Mammary epithelial cell (primary cell): ENCODE data around the gene ZBTB47.

Experiments used
- CTCF ChIP-seq, 2 donors: IDR thresholded peaks in 1 of 2; conservative IDR thresholded peaks in 1 of 2; 2 replicates each; pipeline ENCODE4 v1.5.1; 2011 to 2012; ENCODE audit warnings: inconsistent platforms in 2 of 2, low read length in 2 of 2, mild to moderate bottlenecking in 2 of 2, control low read depth in 1 of 2, low read depth in 1 of 2; ENCODE audit not compliant: insufficient read depth in 1 of 2; ENCODE audit errors: extremely low read depth in 1 of 2
- EZH2 ChIP-seq: IDR thresholded peaks from 2 replicates; pipeline ENCODE4 v1.6.1; 2012; ENCODE audit warnings: low read length, inconsistent platforms, borderline replicate concordance

GRCh38 chr3:42639192-42639591 is 14.3 kb upstream of the ZBTB47 start:
- TF ChIP-seq CTCF (conservative IDR thresholded peaks at IDR 0.05 in 1 of 2, IDR thresholded peaks at IDR 0.05 in 1 of 2; ENCODE audit: extremely low read depth in 1 of 2, insufficient read depth in 1 of 2, low read depth in 1 of 2, low read length in 2 of 2) (no peak), EZH2 (no peak)
